ENCODE measurements around the gene IL17RC. TPM values are rescaled to one million over a fixed set of nuclear protein-coding genes. Genes with fewer than 3 reads are reported as not detected.

Gene IL17RC
- total and polyA plus RNA-seq, 2 experiments from 2014 or later, result 8.4 to 12.6 TPM

- H3K79me2 ChIP-seq (replicated peaks; ENCODE audit: insufficient read depth), result no peaks in the 10 kb centered on the region
- H3K27ac ChIP-seq (ENCODE audit: low read depth), result no peak overlapping the region
- no peaks in the 10 kb centered on the region for H3K36me3 ChIP-seq (ENCODE audit: insufficient read depth)
- no peaks in the 10 kb centered on the region; the same call in 1 of the 2 replicates for H3K27me3 ChIP-seq (ENCODE audit: insufficient read depth)
- no peak for DNase-seq (ENCODE audit: low spot score)
- no peak for ATAC-seq
- no peaks in the 10 kb centered on the region for H4K20me1 ChIP-seq (replicated peaks; ENCODE audit: insufficient read depth)
- H3F3A ChIP-seq (replicated peaks; ENCODE audit: low read depth), result no peaks in the 10 kb centered on the region; the same call in 1 of the 2 replicates
- TF ChIP-seq EZH2 (IDR thresholded peaks at IDR 0.05; ENCODE audit: low read depth, unreplicated experiment) (no peak), STAT1 (IDR thresholded peaks at IDR 0.05; ENCODE audit: unreplicated experiment) (no peak), POLR2AphosphoS5 (IDR thresholded peaks at IDR 0.05; ENCODE audit: low read depth) (no peak), ETS1 (IDR thresholded peaks at IDR 0.05) (no peak), ZNF114 (CRISPR knock-in tag; IDR thresholded peaks at IDR 0.05) (no peak), CTCF (conservative IDR thresholded peaks at IDR 0.05; ENCODE audit: low read depth in 2 of 2) (no peak), CREB1 (CRISPR knock-in tag; IDR thresholded peaks at IDR 0.05; ENCODE audit: low read depth) (no peak), ZNF462 (CRISPR knock-in tag; IDR thresholded peaks at IDR 0.05) (no peak), NANOG (IDR thresholded peaks at IDR 0.05; ENCODE audit: borderline replicate concordance) (no peak), ZNF331 (CRISPR knock-in tag; IDR thresholded peaks at IDR 0.05; ENCODE audit: low read depth) (no peak), EZH2phosphoT487 (IDR thresholded peaks at IDR 0.05; ENCODE audit: unreplicated experiment) (no peak), REST (IDR thresholded peaks at IDR 0.05; ENCODE audit: unreplicated experiment) (no peak), JUNB (IDR thresholded peaks at IDR 0.05; ENCODE audit: unreplicated experiment) (no peak)
- peaks cover 5% of the 10 kb centered on the region; the same call in 1 of the 2 replicates for H3K4me1 ChIP-seq (ENCODE audit: insufficient read depth)
- Mint-ChIP-seq H3K4me1 (no peaks in the 10 kb centered on the region), H3K36me3 (ENCODE audit: low read depth) (peaks cover 12% of the 10 kb centered on the region), H3K27me3 (ENCODE audit: insufficient read depth, low read depth, poor library complexity) (peaks cover 19% of the 10 kb centered on the region), H3K27ac (no peak overlapping the region), H3K4me3 (peak overlapping the region; percentile 57), H3K9me3 (no peaks in the 10 kb centered on the region; the same call in 2 of the 3 replicates)
- H3K9me2 ChIP-seq (ENCODE audit: insufficient read depth), result no peaks in the 10 kb centered on the region
- no peak overlapping the region for H3K4me3 ChIP-seq
- peak overlapping the region; percentile 91; the same call in 1 of the 2 replicates for H3K4me2 ChIP-seq
- H2AFZ ChIP-seq, result no peak overlapping the region
These were observed 28.5 kb downstream of the IL17RC start for GRCh38 chr3:9945358-9945757.
